Smooth muscle cell (in vitro differentiated cells): Measurements from ENCODE around the gene MAPK11. TPM values are rescaled to one million over a fixed set of nuclear protein-coding genes. Genes with fewer than 3 reads are reported as not detected.

Experiments
- DNase-seq: peaks from one replicate; lab custom pipeline; 2025; ENCODE audit not compliant: unreplicated experiment; lab: John Stamatoyannopoulos, UW
- H2AFZ ChIP-seq: fragments of 200-600 bp; sonication (generic); 2 replicates; pipeline ENCODE4 v1.6.0; 2016; ENCODE audit warnings: antibody characterized with exemption, low read depth, mild to moderate bottlenecking
- H3F3A ChIP-seq: fragments of 200-600 bp; sonication (generic); 2 replicates; pipeline ENCODE4 v1.6.0; 2017; ENCODE audit warnings: antibody characterized with exemption, low read depth
- H3K27ac ChIP-seq: fragments of 200-600 bp; sonication (generic); 2 replicates; pipeline ENCODE4 v1.5.1; 2016; ENCODE audit warnings: low read depth, mild to moderate bottlenecking
- H3K27me3 ChIP-seq: fragments of 200-600 bp; sonication (generic); 2 replicates; pipeline ENCODE4 v1.6.1; 2016; ENCODE audit warnings: low read depth, mild to moderate bottlenecking
- H3K36me3 ChIP-seq: fragments of 200-600 bp; sonication (generic); 2 replicates; pipeline ENCODE4 v1.5.1; 2016; ENCODE audit warnings: low read depth
- H3K4me1 ChIP-seq: fragments of 200-600 bp; sonication (generic); 2 replicates; pipeline ENCODE4 v1.5.1; 2016; ENCODE audit warnings: low read depth
- H3K4me2 ChIP-seq: fragments of 200-600 bp; sonication (generic); 2 replicates; pipeline ENCODE4 v1.6.0; 2016; ENCODE audit warnings: mild to moderate bottlenecking
- H3K4me3 ChIP-seq: fragments of 200-600 bp; sonication (generic); 2 replicates; pipeline ENCODE4 v1.5.1; 2016; ENCODE audit warnings: mild to moderate bottlenecking
- H3K79me2 ChIP-seq: fragments of 200-600 bp; sonication (generic); 2 replicates; pipeline ENCODE4 v1.6.0; 2016; ENCODE audit warnings: low read depth, mild to moderate bottlenecking
- H3K9ac ChIP-seq: fragments of 200-600 bp; sonication (generic); 2 replicates; pipeline ENCODE4 v1.6.0; 2016; ENCODE audit warnings: low read depth
- H3K9me3 ChIP-seq: fragments of 200-600 bp; sonication (generic); replicated peaks from 2 replicates; pipeline ENCODE4 v1.5.1; 2016; ENCODE audit warnings: low read depth
- H4K20me1 ChIP-seq: fragments of 200-600 bp; sonication (generic); 2 replicates; pipeline ENCODE4 v1.6.0; 2016; ENCODE audit warnings: low read depth
- CTCF ChIP-seq: fragments of 200-600 bp; sonication (generic); IDR thresholded peaks from 2 replicates; pipeline ENCODE4 v1.5.1; 2017; ENCODE audit warnings: borderline replicate concordance, mild to moderate bottlenecking, antibody characterized with exemption; ENCODE audit not compliant: insufficient read depth, poor library complexity, severe bottlenecking
- WGBS: methylation state at CpG from one replicate; pipeline ENCODE4 v1.1.7; 2016; ENCODE audit warnings: low lambda C conversion rate; 5-methylcytosine and 5-hydroxymethylcytosine counted together
- polyA plus RNA-seq: library from polyadenylated mRNA; unstranded; fragments of >200 nt; fragmentation: Nextera tagmentation; extraction: Ambion mirVana; gene quantifications from 2 replicates; pipeline ENCODE4 v1.2.1, GENCODE V29; 2016
- total RNA-seq: library from RNA; depleted of rRNA; stranded (reverse); fragments of >200 nt; gene quantifications from 2 replicates; pipeline ENCODE4 v1.2.3, GENCODE V29; 2014

The MAPK11 gene
- total and polyA plus RNA-seq, 2 experiments from 2014 or later = 0.65 to 4.2 TPM

DNA sequence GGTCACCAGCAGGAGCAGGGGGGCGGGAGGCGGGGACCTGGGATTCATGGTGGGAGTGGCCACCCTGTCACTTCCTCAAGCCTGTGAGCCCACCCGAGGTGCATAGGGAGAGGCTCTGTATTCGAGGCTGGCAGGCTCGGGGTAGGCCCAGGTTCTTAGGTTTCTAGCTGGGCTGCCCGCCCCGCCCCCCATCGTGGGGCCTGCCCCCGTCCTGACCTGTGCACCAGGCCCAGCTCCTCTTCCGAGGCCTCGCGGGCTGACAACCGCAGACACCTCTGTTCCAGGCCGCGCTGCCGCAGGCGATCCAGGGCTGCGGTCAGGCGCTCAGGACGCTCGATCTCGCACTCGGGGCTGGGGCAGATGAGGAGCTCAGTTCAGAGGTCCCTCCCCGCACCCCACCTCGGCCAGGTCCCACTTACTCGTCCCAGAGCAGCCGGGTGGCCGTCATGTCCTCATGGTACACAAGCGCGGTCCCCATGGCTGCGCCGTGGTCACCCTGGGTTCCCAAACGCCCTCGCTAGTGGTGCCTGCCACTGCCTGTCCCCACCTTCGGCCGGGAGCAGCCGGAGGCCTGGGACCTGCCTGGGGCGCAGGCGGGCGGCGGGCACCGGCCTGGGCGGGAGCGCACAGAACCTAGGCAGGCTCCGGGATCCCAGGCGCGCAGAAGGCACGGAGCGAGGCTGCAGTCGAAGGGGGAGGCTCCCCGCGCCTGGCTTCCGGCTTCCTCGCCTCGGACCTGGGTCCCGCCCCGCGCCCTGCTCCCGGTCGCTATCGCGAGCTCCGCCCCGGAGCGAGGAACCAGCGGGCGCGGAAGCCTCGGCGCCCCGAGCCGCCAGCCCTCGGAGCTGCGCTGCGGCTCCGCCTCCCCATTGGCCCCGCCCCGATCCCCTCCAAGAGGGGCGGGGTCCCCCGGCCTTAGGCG lies 19.4 kb downstream of the MAPK11 start, which contains the start of gene HDAC10:
Gene HDAC10 (minus strand): TSS at position 711 of the 922 bp plus-strand sequence. CDS start 233 bp downstream, at position 478.
- Histone ChIP-seq H3K27ac (peak within 1 kb of the TSS; percentile 35), H3K27me3 (no peaks in the 10 kb centered on the region), H2AFZ (no peak within 1 kb of the TSS), H3K4me2 (peak within 1 kb of the TSS; percentile 97), H4K20me1 (peaks cover 7% of the 10 kb centered on the region), H3K79me2 (peaks cover 4% of the 10 kb centered on the region), H3K4me1 (peaks cover 9% of the 10 kb centered on the region), H3F3A (peaks cover 26% of the 10 kb centered on the region), H3K36me3 (no peaks in the 10 kb centered on the region), H3K4me3 (peak within 1 kb of the TSS; percentile 70), H3K9ac (peak within 1 kb of the TSS; percentile 54), H3K9me3 (no peaks in the 10 kb centered on the region)
- no peak for TF ChIP-seq CTCF
- DNase-seq = peak; percentile 39
- 2% methylated on average over 52 of the region's 81 CpGs for WGBS

DNA sequence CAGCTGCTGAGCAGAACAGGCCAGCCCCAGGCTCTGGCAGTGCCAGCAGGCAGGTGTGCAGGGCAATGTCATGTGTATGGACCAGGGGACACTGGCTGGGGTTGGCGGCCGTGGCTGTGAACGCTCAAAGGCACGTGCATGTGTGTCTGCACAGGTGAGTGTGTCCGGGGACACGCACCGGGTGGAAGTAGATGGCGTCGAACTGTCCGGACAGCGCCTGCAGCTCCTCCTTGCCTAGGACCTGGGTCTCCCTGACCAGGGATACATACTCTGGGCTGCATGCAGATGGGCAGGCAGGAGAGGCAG lies 20.0 kb downstream of the MAPK11 start:
- H3F3A ChIP-seq = peaks cover 26% of the 10 kb centered on the region
- peaks cover 9% of the 10 kb centered on the region for H3K4me1 ChIP-seq
- peaks cover 4% of the 10 kb centered on the region for H3K79me2 ChIP-seq
- WGBS = 91% methylated on average over 11 of the region's 11 CpGs
- no peaks in the 10 kb centered on the region for H3K36me3 ChIP-seq
- no peak overlapping the region for H3K9ac ChIP-seq
- H3K9me3 ChIP-seq = no peaks in the 10 kb centered on the region
- H3K27me3 ChIP-seq = no peaks in the 10 kb centered on the region
- no peak for TF ChIP-seq CTCF
- peak overlapping the region; percentile 70 for H3K4me3 ChIP-seq
- no peak overlapping the region for H2AFZ ChIP-seq
- H4K20me1 ChIP-seq = peaks cover 7% of the 10 kb centered on the region
- no peak for DNase-seq
- H3K27ac ChIP-seq = no peak overlapping the region
- peak overlapping the region; percentile 97 for H3K4me2 ChIP-seq

DNA sequence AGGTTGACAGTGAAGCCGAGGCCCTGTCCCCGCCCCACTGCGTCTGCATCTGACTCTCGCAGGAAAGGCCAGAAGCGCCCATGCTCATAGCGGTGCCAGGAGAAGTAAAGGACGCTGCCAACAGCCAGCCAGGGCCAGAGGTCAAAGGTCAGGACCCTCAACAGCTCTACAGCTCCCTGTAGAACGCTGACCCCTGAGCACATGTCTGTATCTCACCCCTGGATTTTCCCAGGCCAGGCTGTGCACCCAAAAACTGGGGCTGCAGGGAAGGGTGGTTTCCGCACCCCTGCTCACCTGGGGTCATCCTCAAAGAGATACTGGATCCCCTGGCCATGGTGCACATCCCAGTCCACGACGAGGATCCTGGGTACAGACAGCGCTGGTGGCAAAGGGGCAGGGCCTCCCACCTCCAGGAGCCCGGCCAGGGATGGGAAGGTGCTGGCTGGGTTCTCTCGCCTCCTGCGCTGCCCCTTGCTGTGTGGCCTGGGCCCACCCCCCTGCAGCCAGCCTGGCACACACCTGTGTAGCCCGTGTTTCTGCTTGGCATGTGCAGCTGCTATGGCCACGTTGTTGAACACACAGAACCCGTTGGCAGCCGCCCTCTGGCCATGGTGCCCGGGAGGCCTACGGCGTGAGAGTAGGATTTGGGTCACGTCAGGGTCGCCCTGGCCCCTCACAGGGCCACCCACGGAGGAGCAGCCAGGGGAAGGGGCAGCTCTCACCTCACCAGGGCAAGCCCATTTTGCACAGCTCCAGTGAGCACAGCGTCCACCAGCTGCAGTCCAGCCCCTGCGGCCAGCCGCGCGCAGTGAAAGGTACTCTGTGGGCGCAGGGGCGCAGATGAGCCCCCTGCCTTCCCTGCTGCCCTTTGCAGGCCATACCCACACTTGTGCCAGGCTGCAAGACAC lies 20.6 kb downstream of the MAPK11 start:
- WGBS = 97% methylated on average over 26 of the region's 32 CpGs
- Histone ChIP-seq H3K79me2 (peaks cover 4% of the 10 kb centered on the region), H3K36me3 (no peaks in the 10 kb centered on the region), H3K9me3 (no peaks in the 10 kb centered on the region), H3K4me2 (peak overlapping the region; percentile 97), H3K9ac (no peak overlapping the region), H4K20me1 (peaks cover 7% of the 10 kb centered on the region), H3K27ac (no peak overlapping the region), H3K27me3 (no peaks in the 10 kb centered on the region), H3K4me1 (peaks cover 9% of the 10 kb centered on the region), H3K4me3 (peak overlapping the region; percentile 70), H3F3A (peaks cover 26% of the 10 kb centered on the region), H2AFZ (no peak overlapping the region)
- no peak for DNase-seq
- no peak for TF ChIP-seq CTCF
